Measurements from ENCODE around the gene NQO1.

GRCh38 chr16:69706256-69706974 lies 19.9 kb downstream of the NQO1 start:
- TF ChIP-seq EZH2 (IDR thresholded peaks at IDR 0.05) (no peak), POLR2AphosphoS5 (IDR thresholded peaks at IDR 0.05; ENCODE audit: borderline replicate concordance, low read depth, low read length) (no peak)
